Trophoblast cell (in vitro differentiated cells and primary cell): ENCODE measurements around the gene RAD9A.

Experiments
- DNase-seq, 2 donors: peaks; one replicate each; pipeline ENCODE4 v3.0.0-alpha.2; 2016
- H2AFZ ChIP-seq: 2 replicates; pipeline ENCODE4 v1.6.1; 2013; ENCODE audit warnings: low read length, moderate library complexity, mild to moderate bottlenecking; ENCODE audit not compliant: insufficient read depth, poor library complexity
- H2AK5ac ChIP-seq: 2 replicates; pipeline ENCODE4 v1.6.1; 2013; ENCODE audit warnings: mild to moderate bottlenecking, low read length
- H2BK120ac ChIP-seq: 2 replicates; pipeline ENCODE4 v1.6.1; 2013; ENCODE audit warnings: low read length, mild to moderate bottlenecking, moderate library complexity; ENCODE audit not compliant: insufficient read depth, poor library complexity
- H2BK12ac ChIP-seq: 2 replicates; pipeline ENCODE4 v1.6.1; 2013; ENCODE audit warnings: mild to moderate bottlenecking, low read length, moderate library complexity
- H2BK5ac ChIP-seq: 2 replicates; pipeline ENCODE4 v1.6.1; 2013; ENCODE audit warnings: low read length, low read depth, moderate library complexity, mild to moderate bottlenecking; ENCODE audit not compliant: poor library complexity
- H3K14ac ChIP-seq: 2 replicates; pipeline ENCODE4 v1.6.1; 2013; ENCODE audit warnings: mild to moderate bottlenecking, low read length
- H3K18ac ChIP-seq: 2 replicates; pipeline ENCODE4 v1.6.1; 2013; ENCODE audit warnings: mild to moderate bottlenecking, low read length
- H3K23ac ChIP-seq: 2 replicates; pipeline ENCODE4 v1.6.1; 2013; ENCODE audit warnings: low read length
- H3K27ac ChIP-seq: 2 replicates; pipeline ENCODE4 v1.5.1; 2013; ENCODE audit warnings: low read depth, mild to moderate bottlenecking, inconsistent platforms, low read length, moderate library complexity
- H3K27me3 ChIP-seq: 2 replicates; pipeline ENCODE4 v1.6.1; 2013; ENCODE audit warnings: inconsistent platforms, mild to moderate bottlenecking, low read length, moderate library complexity; ENCODE audit not compliant: insufficient read depth
- H3K36me3 ChIP-seq, 2 experiments: 1 replicate in 1 of 2; 2 replicates in 1 of 2; pipeline ENCODE4 v1.6.1; 2013; ENCODE audit warnings: low read length in 2 of 2, mild to moderate bottlenecking in 2 of 2, moderate library complexity in 1 of 2; ENCODE audit not compliant: insufficient read depth in 2 of 2, control insufficient read depth in 1 of 2
- H3K4ac ChIP-seq: 2 replicates; pipeline ENCODE4 v1.6.1; 2013; ENCODE audit warnings: low read depth, mild to moderate bottlenecking, low read length, moderate library complexity
- H3K4me1 ChIP-seq, 2 experiments: 1 replicate in 1 of 2; 2 replicates in 1 of 2; pipeline ENCODE4 v1.6.1; 2013; ENCODE audit warnings: low read length in 2 of 2, mild to moderate bottlenecking in 2 of 2, moderate library complexity in 1 of 2; ENCODE audit not compliant: insufficient read depth in 2 of 2, control insufficient read depth in 1 of 2
- H3K4me2 ChIP-seq: 2 replicates; pipeline ENCODE4 v1.6.1; 2013; ENCODE audit warnings: inconsistent platforms, mild to moderate bottlenecking, low read length, moderate library complexity
- H3K4me3 ChIP-seq: 2 replicates; pipeline ENCODE4 v1.5.1; 2013; ENCODE audit warnings: mild to moderate bottlenecking, low read depth, low read length, inconsistent platforms
- H3K79me1 ChIP-seq: one replicate; pipeline ENCODE4 v1.6.1; 2013; ENCODE audit warnings: low read length
- H3K79me2 ChIP-seq: 2 replicates; pipeline ENCODE4 v1.6.1; 2013; ENCODE audit warnings: low read length, mild to moderate bottlenecking; ENCODE audit not compliant: control insufficient read depth, insufficient read depth, poor library complexity
- H3K9ac ChIP-seq: 2 replicates; pipeline ENCODE4 v1.6.1; 2013; ENCODE audit warnings: mild to moderate bottlenecking, low read length
- H3K9me3 ChIP-seq: 2 replicates; pipeline ENCODE4 v1.6.1; 2013; ENCODE audit warnings: low read depth, mild to moderate bottlenecking, control low read depth, inconsistent platforms, low read length; ENCODE audit not compliant: insufficient read depth
- H4K12ac ChIP-seq: 2 replicates; pipeline ENCODE4 v1.6.1; 2013; ENCODE audit warnings: low read depth, mild to moderate bottlenecking, low read length, moderate library complexity
- H4K8ac ChIP-seq: 2 replicates; pipeline ENCODE4 v1.6.1; 2013; ENCODE audit warnings: low read depth, mild to moderate bottlenecking, low read length, moderate library complexity
- H4K91ac ChIP-seq: one replicate; pipeline ENCODE4 v1.6.1; 2013; ENCODE audit warnings: low read depth, mild to moderate bottlenecking, low read length, moderate library complexity
- WGBS: extraction: QIAGEN DNeasy Blood & Tissue Kit; methylation state at CpG from one replicate; pipeline ENCODE4 v1.1.7; 2013; ENCODE audit warnings: missing lambda C conversion rate; ENCODE audit not compliant: insufficient read length, insufficient coverage; ENCODE audit errors: extremely low coverage; 5-methylcytosine and 5-hydroxymethylcytosine counted together

RAD9A gene

GRCh38 chr11:67429038-67429668 is 37.4 kb downstream of the RAD9A start:
- peak overlapping the region; percentile 91 for H3K9ac ChIP-seq
- peaks cover 8% of the 10 kb centered on the region for H3K79me1 ChIP-seq
- H3K14ac ChIP-seq: no peak overlapping the region
- no peak overlapping the region for H2BK12ac ChIP-seq
- H4K12ac ChIP-seq: no peak overlapping the region
- H3K4me2 ChIP-seq: peak overlapping the region; percentile 60
- no peak overlapping the region for H3K18ac ChIP-seq
- H3K27me3 ChIP-seq: no peaks in the 10 kb centered on the region
- no peak overlapping the region for H3K27ac ChIP-seq
- H2BK5ac ChIP-seq: no peak overlapping the region
- H4K91ac ChIP-seq: peak overlapping the region; percentile 74
- no peak overlapping the region for H2AFZ ChIP-seq
- peaks cover 5% of the 10 kb centered on the region for H3K79me2 ChIP-seq
- H2AK5ac ChIP-seq: no peak overlapping the region
- WGBS: no CpG with 5 or more reads among the region's 12 CpGs
- H4K8ac ChIP-seq: no peak overlapping the region
- H3K23ac ChIP-seq: no peak overlapping the region
- no peak for DNase-seq
- peaks cover 0 to 9% of the 10 kb centered on the region in 2 experiments for H3K4me1 ChIP-seq
- H3K36me3 ChIP-seq: peaks cover 39 to 43% of the 10 kb centered on the region in 2 experiments
- no peaks in the 10 kb centered on the region for H3K9me3 ChIP-seq
- H3K4me3 ChIP-seq: peak overlapping the region; percentile 91
- peak overlapping the region; percentile 44 for H3K4ac ChIP-seq
- no peak overlapping the region for H2BK120ac ChIP-seq

GRCh38 chr11:67429722-67430121 is 37.9 kb downstream of the RAD9A start:
- WGBS: no CpG with 5 or more reads among the region's 11 CpGs
- no peak overlapping the region for H4K91ac ChIP-seq

GRCh38 chr11:67431346-67432249 is 39.8 kb downstream of the RAD9A start:
- Histone ChIP-seq H3K18ac (no peak overlapping the region), H4K91ac (no peak overlapping the region), H3K9ac (no peak overlapping the region), H3K4me2 (no peak overlapping the region), H3K79me2 (peaks cover 5% of the 10 kb centered on the region), H4K8ac (no peak overlapping the region), H3K4ac (no peak overlapping the region), H2AK5ac (no peak overlapping the region), H3K36me3 (peaks cover 60 to 62% of the 10 kb centered on the region in 2 experiments), H3K4me3 (no peak overlapping the region), H3K14ac (no peak overlapping the region), H2AFZ (no peak overlapping the region), H2BK120ac (no peak overlapping the region), H3K23ac (no peak overlapping the region), H2BK12ac (no peak overlapping the region), H3K4me1 (peaks cover 6 to 22% of the 10 kb centered on the region in 2 experiments), H3K27me3 (no peaks in the 10 kb centered on the region), H4K12ac (no peak overlapping the region), H3K79me1 (peaks cover 11% of the 10 kb centered on the region), H2BK5ac (no peak overlapping the region), H3K9me3 (no peaks in the 10 kb centered on the region), H3K27ac (no peak overlapping the region)
- peak; percentile 30 to 32 for DNase-seq
- WGBS: no CpG with 5 or more reads among the region's 24 CpGs

More at GRCh38 chr11:67429722-67430121, 37.9 kb downstream of the RAD9A start:
- H2BK120ac ChIP-seq: no peak overlapping the region
- H2BK12ac ChIP-seq: no peak overlapping the region
- H3K4me1 ChIP-seq: peaks cover 0 to 9% of the 10 kb centered on the region in 2 experiments
- no peak overlapping the region for H2BK5ac ChIP-seq
- DNase-seq: no peak
- peaks cover 8% of the 10 kb centered on the region for H3K79me1 ChIP-seq
- H4K8ac ChIP-seq: no peak overlapping the region
- peaks cover 5% of the 10 kb centered on the region for H3K79me2 ChIP-seq
- H3K23ac ChIP-seq: no peak overlapping the region
- no peak overlapping the region for H3K18ac ChIP-seq
- no peak overlapping the region for H4K12ac ChIP-seq
- H2AFZ ChIP-seq: no peak overlapping the region
- no peak overlapping the region for H3K14ac ChIP-seq
- no peak overlapping the region for H3K4ac ChIP-seq
- no peak overlapping the region for H2AK5ac ChIP-seq
- no peak overlapping the region for H3K9ac ChIP-seq
- H3K4me3 ChIP-seq: no peak overlapping the region
- no peaks in the 10 kb centered on the region for H3K27me3 ChIP-seq
- H3K4me2 ChIP-seq: no peak overlapping the region
- H3K36me3 ChIP-seq: peaks cover 45 to 49% of the 10 kb centered on the region in 2 experiments
- H3K9me3 ChIP-seq: no peaks in the 10 kb centered on the region
- H3K27ac ChIP-seq: no peak overlapping the region

GRCh38 chr11:67432655-67433349 is 41.0 kb downstream of the RAD9A start:
- Histone ChIP-seq H3K4me3 (no peak overlapping the region), H3K14ac (no peak overlapping the region), H3K4me1 (peaks cover 12 to 30% of the 10 kb centered on the region in 2 experiments), H3K36me3 (peaks cover 64 to 66% of the 10 kb centered on the region in 2 experiments), H3K23ac (no peak overlapping the region), H4K12ac (no peak overlapping the region), H3K27me3 (no peaks in the 10 kb centered on the region), H4K91ac (no peak overlapping the region), H2AK5ac (no peak overlapping the region), H3K27ac (no peak overlapping the region), H3K4me2 (no peak overlapping the region), H3K79me2 (peaks cover 5% of the 10 kb centered on the region), H4K8ac (no peak overlapping the region), H3K79me1 (peaks cover 17% of the 10 kb centered on the region), H2BK12ac (no peak overlapping the region), H3K4ac (no peak overlapping the region), H3K9ac (no peak overlapping the region), H2AFZ (no peak overlapping the region), H3K18ac (no peak overlapping the region), H2BK5ac (no peak overlapping the region), H3K9me3 (no peaks in the 10 kb centered on the region), H2BK120ac (no peak overlapping the region)
- no peak for DNase-seq
- no CpG with 5 or more reads among the region's 22 CpGs for WGBS
